HepG2 (cell line): ENCODE results near the gene MREG. TPM values are rescaled to one million over a fixed set of nuclear protein-coding genes. Genes with fewer than 3 reads are reported as not detected.
A peak's percentile ranks its signal among the peaks of the same experiment; 100 is the strongest.

Experiments used
- CREBL2 ChIP-seq: sonication (generic); formaldehyde crosslinking; IDR thresholded peaks from 2 replicates; pipeline ENCODE4 v1.8.1; 2023; ENCODE audit warnings: missing genetic modification reagents, mild to moderate bottlenecking, borderline replicate concordance
- GABPB1 ChIP-seq: IDR thresholded peaks from 2 replicates; pipeline ENCODE4 v1.6.1; 2016; ENCODE audit warnings: mild to moderate bottlenecking, missing genetic modification reagents, moderate library complexity, missing compliant biosample characterization
- HES4 ChIP-seq: sonication (generic); formaldehyde crosslinking; IDR thresholded peaks from 2 replicates; pipeline ENCODE4 v1.9.0; 2021; ENCODE audit warnings: mild to moderate bottlenecking, missing genetic modification reagents, borderline replicate concordance
- IKZF4 ChIP-seq: sonication (generic); formaldehyde crosslinking; IDR thresholded peaks from 2 replicates; pipeline ENCODE4 v1.5.1; 2020; ENCODE audit warnings: borderline replicate concordance, mild to moderate bottlenecking, low read depth, missing genetic modification reagents; ENCODE audit errors: not compliant biosample characterization
- MAZ ChIP-seq, 2 experiments: sonication (generic) in 1 of 2; formaldehyde crosslinking in 1 of 2; IDR thresholded peaks; 2 replicates each; pipeline versions ENCODE4 v1.5.0 to v1.6.1; 2012 to 2020; ENCODE audit warnings: low read depth in 2 of 2, mild to moderate bottlenecking in 2 of 2, borderline replicate concordance in 1 of 2, improper control_type of control experiment in 1 of 2, low read length in 1 of 2, missing genetic modification reagents in 1 of 2, moderate library complexity in 1 of 2
- MXD3 ChIP-seq: IDR thresholded peaks from 2 replicates; pipeline ENCODE4 v1.6.1; 2016; ENCODE audit warnings: mild to moderate bottlenecking, missing biosample characterization, missing genetic modification reagents
- NCOA1 ChIP-seq: sonication (generic); formaldehyde crosslinking; IDR thresholded peaks from 2 replicates; pipeline ENCODE4 v1.9.0; 2021; ENCODE audit warnings: missing genetic modification reagents
- PHF20 ChIP-seq: sonication (generic); formaldehyde crosslinking; IDR thresholded peaks from 2 replicates; pipeline ENCODE4 v1.5.0; 2020; ENCODE audit warnings: mild to moderate bottlenecking, missing genetic modification reagents
- PHF8 ChIP-seq: sonication (generic); formaldehyde crosslinking; IDR thresholded peaks from 2 replicates; pipeline ENCODE4 v1.5.0; 2020; ENCODE audit warnings: missing genetic modification reagents
- THAP9 ChIP-seq: sonication (generic); formaldehyde crosslinking; IDR thresholded peaks from 2 replicates; pipeline ENCODE4; 2020; ENCODE audit warnings: missing genetic modification reagents, mild to moderate bottlenecking, borderline replicate concordance
- XRCC5 ChIP-seq: fragments of 200-400 bp; formaldehyde crosslinking; optimal IDR thresholded peaks from 2 replicates; pipeline ENCODE3; 2017; ENCODE audit warnings: mild to moderate bottlenecking, low read length
- ZBTB7B ChIP-seq: sonication (generic); formaldehyde crosslinking; IDR thresholded peaks from 2 replicates; pipeline ENCODE4 v1.4.0; 2020; ENCODE audit warnings: missing genetic modification reagents
- ZNF333 ChIP-seq: sonication (generic); formaldehyde crosslinking; IDR thresholded peaks from 2 replicates; pipeline ENCODE4 v1.4.0; 2020; ENCODE audit warnings: mild to moderate bottlenecking, missing genetic modification reagents, borderline replicate concordance
- ZNF605 ChIP-seq: sonication (generic); formaldehyde crosslinking; IDR thresholded peaks from 2 replicates; pipeline ENCODE4 v1.8.0; 2022; ENCODE audit warnings: mild to moderate bottlenecking, missing genetic modification reagents
- polyA plus RNA-seq, 8 experiments: library from polyadenylated mRNA; depleted of rRNA in 3 of 8; stranded (reverse) in 7 of 8; unstranded in 1 of 8; fragments of >200 nt; fragmentation: Illumina TruSeq in 4 of 8; extraction: Trizol in 4 of 8; gene quantifications; 2 replicates each; pipeline versions ENCODE4 v1.2.1 to v1.2.3, GENCODE V29; 2011 to 2016; ENCODE audit warnings: low read depth in 4 of 8, missing spikeins in 1 of 8, mixed read lengths in 1 of 8; ENCODE audit not compliant: insufficient read depth in 1 of 8
- total RNA-seq, 5 experiments: library from RNA; depleted of rRNA; stranded (reverse); fragments of >200 nt; fragmentation: Illumina TruSeq; extraction: Trizol; gene quantifications; 2 replicates each; pipeline ENCODE4 v1.2.3, GENCODE V29; 2016; ENCODE audit warnings: low read depth in 1 of 5
- TF ChIP-seq, protein P1 (sequence below), 2 experiments: IDR thresholded peaks; 2 replicates each; pipeline ENCODE4 v1.6.1; 2011 to 2012; ENCODE audit warnings: low read length in 2 of 2, borderline replicate concordance in 1 of 2, low read depth in 1 of 2, mild to moderate bottlenecking in 1 of 2, moderate library complexity in 1 of 2
- TF ChIP-seq, protein P2 (sequence below): sonication (generic); formaldehyde crosslinking; IDR thresholded peaks from 2 replicates; pipeline ENCODE4 v1.4.0; 2020; ENCODE audit warnings: mild to moderate bottlenecking, missing genetic modification reagents
- TF ChIP-seq, protein P3 (sequence below): sonication (generic); formaldehyde crosslinking; IDR thresholded peaks from 2 replicates; pipeline ENCODE4 v1.8.0; 2023; ENCODE audit warnings: mild to moderate bottlenecking, missing genetic modification reagents

The MREG gene
- total and polyA plus RNA-seq, 2 of the 13 experiments (the other 11 are each of a cell fraction or from before 2014, with no cell fraction given), result 7.5 to 23.3 TPM

- TF ChIP-seq MAZ (IDR thresholded peaks at IDR 0.05; ENCODE audit: borderline replicate concordance, low read depth, low read length) (no peak; the same call in 1 of the 2 replicates), MAZ (CRISPR knock-in tag; IDR thresholded peaks at IDR 0.05; ENCODE audit: low read depth) (peak; percentile 79), ZNF333 (CRISPR knock-in tag) (no peak), ZNF605 (CRISPR knock-in tag) (no peak), ZBTB7B (CRISPR knock-in tag) (peak; percentile 64; the same call in 1 of the 2 replicates), CREBL2 (CRISPR knock-in tag) (0 out of 2 replicates have a peak, but pooled peaks have one; percentile 38), PHF8 (CRISPR knock-in tag) (peak; percentile 61), THAP9 (CRISPR knock-in tag) (peak; percentile 39; the same call in 1 of the 2 replicates), MXD3 (CRISPR knock-in tag) (0 out of 2 replicates have a peak, but pooled peaks have one; percentile 31), XRCC5 (peak; percentile 90), HES4 (0 out of 2 replicates have a peak, but pooled peaks have one; percentile 18), NCOA1 (0 out of 2 replicates have a peak, but pooled peaks have one; percentile 38), IKZF4 (CRISPR knock-in tag) (no peak), PHF20 (CRISPR knock-in tag) (peak; percentile 20; the same call in 1 of the 2 replicates), GABPB1 (peak; percentile 76; the same call in 1 of the 2 replicates)
- TF ChIP-seq, protein P1, sequence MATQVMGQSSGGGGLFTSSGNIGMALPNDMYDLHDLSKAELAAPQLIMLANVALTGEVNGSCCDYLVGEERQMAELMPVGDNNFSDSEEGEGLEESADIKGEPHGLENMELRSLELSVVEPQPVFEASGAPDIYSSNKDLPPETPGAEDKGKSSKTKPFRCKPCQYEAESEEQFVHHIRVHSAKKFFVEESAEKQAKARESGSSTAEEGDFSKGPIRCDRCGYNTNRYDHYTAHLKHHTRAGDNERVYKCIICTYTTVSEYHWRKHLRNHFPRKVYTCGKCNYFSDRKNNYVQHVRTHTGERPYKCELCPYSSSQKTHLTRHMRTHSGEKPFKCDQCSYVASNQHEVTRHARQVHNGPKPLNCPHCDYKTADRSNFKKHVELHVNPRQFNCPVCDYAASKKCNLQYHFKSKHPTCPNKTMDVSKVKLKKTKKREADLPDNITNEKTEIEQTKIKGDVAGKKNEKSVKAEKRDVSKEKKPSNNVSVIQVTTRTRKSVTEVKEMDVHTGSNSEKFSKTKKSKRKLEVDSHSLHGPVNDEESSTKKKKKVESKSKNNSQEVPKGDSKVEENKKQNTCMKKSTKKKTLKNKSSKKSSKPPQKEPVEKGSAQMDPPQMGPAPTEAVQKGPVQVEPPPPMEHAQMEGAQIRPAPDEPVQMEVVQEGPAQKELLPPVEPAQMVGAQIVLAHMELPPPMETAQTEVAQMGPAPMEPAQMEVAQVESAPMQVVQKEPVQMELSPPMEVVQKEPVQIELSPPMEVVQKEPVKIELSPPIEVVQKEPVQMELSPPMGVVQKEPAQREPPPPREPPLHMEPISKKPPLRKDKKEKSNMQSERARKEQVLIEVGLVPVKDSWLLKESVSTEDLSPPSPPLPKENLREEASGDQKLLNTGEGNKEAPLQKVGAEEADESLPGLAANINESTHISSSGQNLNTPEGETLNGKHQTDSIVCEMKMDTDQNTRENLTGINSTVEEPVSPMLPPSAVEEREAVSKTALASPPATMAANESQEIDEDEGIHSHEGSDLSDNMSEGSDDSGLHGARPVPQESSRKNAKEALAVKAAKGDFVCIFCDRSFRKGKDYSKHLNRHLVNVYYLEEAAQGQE (IDR thresholded peaks at IDR 0.05; ENCODE audit: borderline replicate concordance in 1 of 2, low read depth in 1 of 2, low read length in 2 of 2), result 0 out of 4 replicates have a peak, but pooled peaks of 1 of the 2 experiments have one; percentile 10
- TF ChIP-seq, protein P2, sequence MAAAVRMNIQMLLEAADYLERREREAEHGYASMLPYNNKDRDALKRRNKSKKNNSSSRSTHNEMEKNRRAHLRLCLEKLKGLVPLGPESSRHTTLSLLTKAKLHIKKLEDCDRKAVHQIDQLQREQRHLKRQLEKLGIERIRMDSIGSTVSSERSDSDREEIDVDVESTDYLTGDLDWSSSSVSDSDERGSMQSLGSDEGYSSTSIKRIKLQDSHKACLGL (CRISPR knock-in tag), result peak; percentile 61; the same call in 1 of the 2 replicates
- TF ChIP-seq, protein P3, sequence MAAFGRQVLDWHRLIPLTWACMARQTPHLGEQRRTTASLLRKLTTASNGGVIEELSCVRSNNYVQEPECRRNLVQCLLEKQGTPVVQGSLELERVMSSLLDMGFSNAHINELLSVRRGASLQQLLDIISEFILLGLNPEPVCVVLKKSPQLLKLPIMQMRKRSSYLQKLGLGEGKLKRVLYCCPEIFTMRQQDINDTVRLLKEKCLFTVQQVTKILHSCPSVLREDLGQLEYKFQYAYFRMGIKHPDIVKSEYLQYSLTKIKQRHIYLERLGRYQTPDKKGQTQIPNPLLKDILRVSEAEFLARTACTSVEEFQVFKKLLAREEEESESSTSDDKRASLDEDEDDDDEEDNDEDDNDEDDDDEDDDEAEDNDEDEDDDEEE (CRISPR knock-in tag), result no peak
Observed at GRCh38 chr2:216013080-216013909, at the start of gene MREG (continued).
